RWPE2 (cell line): ENCODE data around the gene CYTL1.
A peak's percentile ranks its signal among the peaks of the same experiment; 100 is the strongest.

Source experiments
- ATAC-seq: fragments of 200-7000 bp; cut with Tn5 transposase; 3 replicates; pipeline ENCODE4 v1.9.1; 2021; ENCODE audit warnings: low read depth
- DNase-seq: peaks from one replicate; pipeline ENCODE4 v3.0.0-alpha.2; 2020; ENCODE audit warnings: low spot score
- H3K27ac ChIP-seq: fragments of 450-650 bp; 2 replicates; pipeline ENCODE4 v1.5.1; 2017; ENCODE audit warnings: mild to moderate bottlenecking; ENCODE audit not compliant: poor library complexity, severe bottlenecking
- H3K27me3 ChIP-seq: fragments of 250-450 bp; sonication (Bioruptor Pico); 2 replicates; pipeline ENCODE4 v1.5.1; 2021; ENCODE audit warnings: mild to moderate bottlenecking, moderate library complexity; ENCODE audit not compliant: insufficient read depth, poor library complexity, severe bottlenecking
- H3K36me3 ChIP-seq: fragments of 250-450 bp; sonication (Bioruptor Pico); 2 replicates; pipeline ENCODE4 v1.5.1; 2020; ENCODE audit warnings: low read depth, mild to moderate bottlenecking, moderate library complexity
- H3K4me1 ChIP-seq: fragments of 250-450 bp; sonication (Bioruptor Pico); 2 replicates; pipeline ENCODE4 v1.5.1; 2021; ENCODE audit warnings: mild to moderate bottlenecking, moderate library complexity; ENCODE audit not compliant: insufficient read depth, poor library complexity, severe bottlenecking
- H3K4me3 ChIP-seq: fragments of 250-450 bp; sonication (Bioruptor Pico); 2 replicates; pipeline ENCODE4 v1.5.1; 2021; ENCODE audit warnings: mild to moderate bottlenecking, moderate library complexity; ENCODE audit not compliant: severe bottlenecking
- H3K9me3 ChIP-seq: fragments of 250-450 bp; sonication (Bioruptor Pico); 2 replicates; pipeline ENCODE4 v1.5.1; 2021; ENCODE audit warnings: mild to moderate bottlenecking, moderate library complexity; ENCODE audit not compliant: severe bottlenecking
- TF ChIP-seq, protein P1 (sequence below): fragments of 450-650 bp; IDR thresholded peaks from one replicate; pipeline ENCODE4 v1.5.1; 2017; ENCODE audit warnings: mild to moderate bottlenecking, moderate library complexity; ENCODE audit not compliant: poor library complexity, severe bottlenecking

Gene CYTL1

GRCh38 chr4:5052726-5053425, 33.6 kb upstream of the CYTL1 start:
- TF ChIP-seq, protein P1, sequence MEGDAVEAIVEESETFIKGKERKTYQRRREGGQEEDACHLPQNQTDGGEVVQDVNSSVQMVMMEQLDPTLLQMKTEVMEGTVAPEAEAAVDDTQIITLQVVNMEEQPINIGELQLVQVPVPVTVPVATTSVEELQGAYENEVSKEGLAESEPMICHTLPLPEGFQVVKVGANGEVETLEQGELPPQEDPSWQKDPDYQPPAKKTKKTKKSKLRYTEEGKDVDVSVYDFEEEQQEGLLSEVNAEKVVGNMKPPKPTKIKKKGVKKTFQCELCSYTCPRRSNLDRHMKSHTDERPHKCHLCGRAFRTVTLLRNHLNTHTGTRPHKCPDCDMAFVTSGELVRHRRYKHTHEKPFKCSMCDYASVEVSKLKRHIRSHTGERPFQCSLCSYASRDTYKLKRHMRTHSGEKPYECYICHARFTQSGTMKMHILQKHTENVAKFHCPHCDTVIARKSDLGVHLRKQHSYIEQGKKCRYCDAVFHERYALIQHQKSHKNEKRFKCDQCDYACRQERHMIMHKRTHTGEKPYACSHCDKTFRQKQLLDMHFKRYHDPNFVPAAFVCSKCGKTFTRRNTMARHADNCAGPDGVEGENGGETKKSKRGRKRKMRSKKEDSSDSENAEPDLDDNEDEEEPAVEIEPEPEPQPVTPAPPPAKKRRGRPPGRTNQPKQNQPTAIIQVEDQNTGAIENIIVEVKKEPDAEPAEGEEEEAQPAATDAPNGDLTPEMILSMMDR, result no peak
- Histone ChIP-seq H3K36me3 (no peaks in the 10 kb centered on the region), H3K9me3 (no peaks in the 10 kb centered on the region), H3K4me1 (no peaks in the 10 kb centered on the region), H3K4me3 (no peak overlapping the region), H3K27me3 (peaks cover 19% of the 10 kb centered on the region), H3K27ac (no peak overlapping the region)
- DNase-seq (no peak), ATAC-seq (no peak)

- Histone ChIP-seq H3K36me3 (no peaks in the 10 kb centered on the region), H3K4me3 (no peak overlapping the region), H3K9me3 (no peaks in the 10 kb centered on the region), H3K27me3 (peaks cover 19% of the 10 kb centered on the region), H3K27ac (no peak overlapping the region), H3K4me1 (no peaks in the 10 kb centered on the region)
- TF ChIP-seq, protein P1, result no peak
- no peak for DNase-seq
- no peak for ATAC-seq
Measured at GRCh38 chr4:5052204-5052702, 33.0 kb upstream of the CYTL1 start.

DNA sequence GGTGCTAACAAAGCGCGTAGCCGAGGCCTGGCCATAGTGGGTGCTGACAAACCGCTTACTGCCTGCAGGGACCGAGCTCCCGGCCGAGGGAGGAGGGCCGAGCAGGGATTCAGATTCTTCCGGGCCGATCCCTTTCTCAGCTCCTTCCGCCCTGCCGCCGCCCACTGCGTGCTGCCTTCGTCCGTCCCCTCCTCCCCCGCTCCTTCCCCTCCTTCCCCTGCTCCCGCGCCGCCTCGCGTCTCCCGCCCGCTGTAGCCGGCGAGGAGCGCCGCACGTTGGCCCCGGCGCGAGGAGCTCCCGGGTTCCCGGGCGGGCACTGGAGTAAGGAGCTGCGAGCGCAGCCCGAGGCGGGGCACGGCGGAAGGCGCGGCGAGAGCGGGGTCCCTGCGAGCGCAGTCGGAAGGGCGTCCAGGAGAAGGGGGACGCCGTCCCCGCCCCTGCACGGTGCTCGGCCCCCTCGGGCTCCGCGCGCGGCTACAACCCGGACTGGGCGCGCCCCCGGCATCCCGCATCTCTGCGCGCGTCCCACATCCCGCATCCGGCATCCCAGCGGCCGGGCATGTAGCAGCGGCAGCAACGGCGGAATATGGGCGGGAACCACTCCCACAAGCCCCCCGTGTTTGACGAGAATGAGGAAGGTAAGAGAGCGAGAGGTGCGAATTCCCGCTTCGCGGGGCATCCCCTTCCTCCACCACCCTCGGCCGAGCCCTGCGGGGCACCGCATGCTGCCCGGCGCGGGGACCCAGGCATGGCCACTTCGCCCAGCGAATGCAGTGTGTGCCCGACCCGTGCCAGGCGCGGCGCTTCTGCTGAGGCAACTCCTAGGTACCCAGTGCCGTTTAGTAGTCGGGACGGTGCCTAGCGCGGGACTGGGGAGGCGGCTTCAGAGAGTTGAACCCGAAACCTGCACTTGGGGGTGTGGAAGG, 32.3 kb upstream of the CYTL1 start, which contains the start of gene STK32B:
Gene STK32B, plus strand, starts transcription at position 203 of the 926 bp plus-strand sequence.
- ATAC-seq, result peak; percentile 81

GRCh38 chr4:5050520-5051277, 31.4 kb upstream of the CYTL1 start:
- Histone ChIP-seq H3K27ac (no peak overlapping the region), H3K4me3 (peak overlapping the region; percentile 18), H3K36me3 (no peaks in the 10 kb centered on the region), H3K9me3 (no peaks in the 10 kb centered on the region), H3K4me1 (no peaks in the 10 kb centered on the region), H3K27me3 (peaks cover 19% of the 10 kb centered on the region)
- TF ChIP-seq, protein P1, result peak; percentile 84
- peak; percentile 81 for ATAC-seq
- peak; percentile 72 for DNase-seq

More for the DNA sequence above, 32.3 kb upstream of the CYTL1 start, which contains the start of gene STK32B:
- TF ChIP-seq, protein P1, result no peak
- peak; percentile 69 for DNase-seq
- no peak within 1 kb of the TSS for H3K27ac ChIP-seq
- no peaks in the 10 kb centered on the region for H3K9me3 ChIP-seq
- peaks cover 19% of the 10 kb centered on the region for H3K27me3 ChIP-seq
- no peaks in the 10 kb centered on the region for H3K36me3 ChIP-seq
- H3K4me1 ChIP-seq, result no peaks in the 10 kb centered on the region
- peak within 1 kb of the TSS; percentile 18 for H3K4me3 ChIP-seq
